22Rv1 (cell line): Measurements from ENCODE around the gene C1orf87.

Experiments used
- CTCF ChIP-seq: fragments of 450-650 bp; IDR thresholded peaks from 2 replicates; pipeline ENCODE4 v1.5.1; 2017; ENCODE audit warnings: mild to moderate bottlenecking
- ZFX ChIP-seq: fragments of 450-650 bp; IDR thresholded peaks from 2 replicates; pipeline ENCODE4 v1.6.1; 2017; ENCODE audit warnings: antibody characterized with exemption, borderline replicate concordance

- TF ChIP-seq CTCF, result no peak
- TF ChIP-seq ZFX, result no peak
These were observed 87.6 kb downstream of the C1orf87 start for GRCh38 chr1:59985911-59986515.
